K562 (cell line): ENCODE results near the gene KCNS1. TPM values are rescaled to one million over a fixed set of nuclear protein-coding genes. Genes with fewer than 3 reads are reported as not detected.

Source experiments
- ATAC-seq: fragments of 200-7000 bp; cut with Tn5 transposase; 3 replicates; pipeline ENCODE4 v1.9.1; 2020; ENCODE audit warnings: moderate library complexity
- BruUV-seq: library from RNA; stranded (reverse); fragments of 400-500 nt; replicated peaks from 2 replicates; lab custom pipeline; 2021; lab: Mats Ljungman, UMichigan
- CTCF ChIA-PET: fragments of 300-600 bp; formaldehyde crosslinking; extraction: SDS; loops from one replicate; lab custom pipeline; 2021; ENCODE audit warnings: low intra/inter-chr PET ratio; lab: Yijun Ruan, JAX
- POLR2A ChIA-PET: fragments of 300-600, 350-650 bp; sonication (Branson Sonifier 250); formaldehyde crosslinking; extraction: SDS; loops from one replicate; lab custom pipeline; 2021; ENCODE audit warnings: antibody characterized with exemption, inconsistent platforms; lab: Yijun Ruan, JAX
- DNase-seq, 4 experiments: peaks; one replicate each; pipeline versions ENCODE4 v3.0.0 to v3.0.0-alpha.2; 2011 to 2018; ENCODE audit warnings: low spot score in 3 of 4, mixed read lengths in 3 of 4; ENCODE audit errors: extremely low read depth in 1 of 4
- FAIRE-seq: peaks from 2 replicates; lab custom pipeline; 2011; peaks lifted over from hg19 to GRCh38; lab: Jason Lieb, UNC
- H2AFZ ChIP-seq: 2 replicates; pipeline ENCODE4 v1.6.0; 2011; ENCODE audit warnings: low read depth, low read length, control low read depth, inconsistent platforms
- H3K27ac ChIP-seq: fragments of 200-600 bp; 3 replicates; pipeline ENCODE4 v1.8.0; 2011; ENCODE audit warnings: low read depth, mild to moderate bottlenecking, control low read depth, inconsistent platforms, low read length, moderate library complexity, mixed read lengths; ENCODE audit errors: extremely low read depth
- H3K27me3 ChIP-seq, 2 experiments: fragments of 300-600 bp in 1 of 2; 2 replicates in 1 of 2; 3 replicates in 1 of 2; pipeline versions ENCODE4 v1.6.0 to v1.8.0; 2011; ENCODE audit warnings: inconsistent platforms in 2 of 2, low read length in 2 of 2, mild to moderate bottlenecking in 1 of 2, mixed read lengths in 1 of 2, moderate library complexity in 1 of 2; ENCODE audit not compliant: control insufficient read depth in 2 of 2, insufficient read depth in 2 of 2
- H3K36me3 ChIP-seq: fragments of 300-600 bp; 3 replicates; pipeline ENCODE4 v1.8.0; 2011; ENCODE audit warnings: mild to moderate bottlenecking, low read length, inconsistent platforms; ENCODE audit not compliant: control insufficient read depth, insufficient read depth
- H3K4me1 ChIP-seq, 2 experiments: fragments of 200-600 bp in 1 of 2; replicated peaks in 1 of 2; 2 replicates in 1 of 2; 3 replicates in 1 of 2; pipeline versions ENCODE4 v1.5.1 to v1.8.0; 2011; ENCODE audit warnings: inconsistent platforms in 2 of 2, low read length in 2 of 2, mild to moderate bottlenecking in 1 of 2, mixed read lengths in 1 of 2, moderate library complexity in 1 of 2; ENCODE audit not compliant: control insufficient read depth in 2 of 2, insufficient read depth in 2 of 2
- H3K4me2 ChIP-seq: 2 replicates; pipeline ENCODE4 v1.6.1; 2011; ENCODE audit warnings: low read length, control low read depth, inconsistent platforms, mixed read lengths; ENCODE audit not compliant: insufficient read depth
- H3K4me3 ChIP-seq: fragments of 200-600 bp; sonication (generic), shearing (Covaris generic); 2 replicates; pipeline ENCODE4 v1.5.1; 2016; ENCODE audit warnings: control low read depth, inconsistent platforms
- H3K79me2 ChIP-seq: fragments of 200-600 bp; 3 replicates; pipeline ENCODE4 v1.8.0; 2011; ENCODE audit warnings: low read length, inconsistent platforms; ENCODE audit not compliant: control insufficient read depth, insufficient read depth
- H3K9ac ChIP-seq, 2 experiments: 2 replicates each; pipeline versions ENCODE4 v1.6.0 to v1.6.1; 2011; ENCODE audit warnings: low read depth in 2 of 2, low read length in 2 of 2, control low read depth in 1 of 2, inconsistent platforms in 1 of 2, mild to moderate bottlenecking in 1 of 2, mixed read lengths in 1 of 2; ENCODE audit not compliant: insufficient read depth in 1 of 2
- H3K9me1 ChIP-seq: one replicate; pipeline ENCODE4 v1.6.0; 2011; ENCODE audit warnings: inconsistent platforms, mild to moderate bottlenecking, low read length, moderate library complexity; ENCODE audit not compliant: control insufficient read depth, insufficient read depth
- H3K9me3 ChIP-seq: replicated peaks from 2 replicates; pipeline ENCODE4 v1.5.1; 2011; ENCODE audit warnings: low read depth, low read length, inconsistent platforms; ENCODE audit not compliant: control insufficient read depth, insufficient read depth
- H4K20me1 ChIP-seq: replicated peaks from 2 replicates; pipeline ENCODE4 v1.6.1; 2011; ENCODE audit warnings: low read length, inconsistent platforms, mixed read lengths; ENCODE audit not compliant: control insufficient read depth, insufficient read depth
- BACH1 ChIP-seq: fragments of 200-800 bp; sonication (Bioruptor generic); IDR thresholded peaks from 2 replicates; pipeline ENCODE4 v1.6.1; 2016; ENCODE audit warnings: missing genetic modification characterization, missing compliant biosample characterization
- CC2D1A ChIP-seq: fragments of 450-650 bp; IDR thresholded peaks from 2 replicates; pipeline ENCODE4 v1.6.1; 2017; ENCODE audit warnings: mild to moderate bottlenecking
- EGR1 ChIP-seq: fragments of 450-650 bp; conservative IDR thresholded peaks from 2 replicates; pipeline ENCODE4 v1.6.1; 2017; ENCODE audit warnings: mild to moderate bottlenecking
- KLF6 ChIP-seq: fragments of 250-450 bp; sonication (Bioruptor Pico); IDR thresholded peaks from 2 replicates; pipeline ENCODE4 v1.4.0; 2020; ENCODE audit warnings: mild to moderate bottlenecking, moderate library complexity, borderline replicate concordance
- NBN ChIP-seq: fragments of 450-650 bp; IDR thresholded peaks from 2 replicates; pipeline ENCODE4 v1.6.1; 2016; ENCODE audit warnings: low read depth, mild to moderate bottlenecking
- SMARCE1 ChIP-seq: fragments of 450-650 bp; IDR thresholded peaks from 2 replicates; pipeline ENCODE4 v1.7.1; 2016; ENCODE audit warnings: mild to moderate bottlenecking
- ZNF408 ChIP-seq: fragments of 250-450 bp; sonication (Bioruptor Pico); IDR thresholded peaks from 2 replicates; pipeline ENCODE4 v1.4.0; 2020; ENCODE audit warnings: low read depth, mild to moderate bottlenecking, moderate library complexity
- WGBS: fragments of 100-300 bp; shearing (Covaris generic); methylation state at CpG from one replicate; pipeline ENCODE4 v1.1.6; 2016; ENCODE audit warnings: low coverage, mixed read lengths; ENCODE audit not compliant: insufficient coverage; ENCODE audit errors: missing lambda C conversion rate; 5-methylcytosine and 5-hydroxymethylcytosine counted together
- in situ Hi-C: fragments of 300-500 bp; cut with MboI; formaldehyde crosslinking; loops from 4 replicates; pipeline ENCODE4 v1.15.0; 2018; ENCODE audit warnings: inconsistent platforms, mixed read lengths
- intact Hi-C: fragments of 100-400 bp; cut with micrococcal nuclease; formaldehyde crosslinking; loops from 2 replicates; pipeline ENCODE4 v1.14.2; 2022
- polyA plus RNA-seq, 8 experiments: library from polyadenylated mRNA; depleted of rRNA in 4 of 8; stranded (reverse) in 5 of 8; unstranded in 3 of 8; fragments of >200 nt; fragmentation: Nextera tagmentation in 2 of 8; fragmentation: Illumina TruSeq in 1 of 8; extraction: Ambion mirVana in 2 of 8; extraction: Trizol in 1 of 8; gene quantifications; 2 replicates each; pipeline versions ENCODE4 v1.2.1 to v1.2.3, GENCODE V29; 2011 to 2014; ENCODE audit warnings: inconsistent platforms in 1 of 8, missing spikeins in 1 of 8
- total RNA-seq, 7 experiments: library from RNA; depleted of rRNA in 6 of 7; stranded (reverse); fragments of >200 nt in 6 of 7; fragmentation: Illumina TruSeq in 2 of 7; extraction: Trizol in 2 of 7; gene quantifications; 2 replicates each; pipeline versions ENCODE4 v1.2.1 to v1.2.3, GENCODE V29; 2011 to 2021; ENCODE audit warnings: low replicate concordance in 1 of 7
- TF ChIP-seq, protein P1 (sequence below): fragments of 250-450 bp; sonication (Bioruptor Pico); IDR thresholded peaks from 2 replicates; pipeline ENCODE4 v1.5.0; 2021; ENCODE audit warnings: mild to moderate bottlenecking, moderate library complexity
- TF ChIP-seq, protein P2 (sequence below): fragments of 250-450 bp; sonication (Bioruptor Pico); IDR thresholded peaks from 2 replicates; pipeline ENCODE4 v1.8.0; 2022; ENCODE audit warnings: moderate library complexity, mild to moderate bottlenecking, inconsistent platforms
- TF ChIP-seq, protein P3 (sequence below): sonication (generic); formaldehyde crosslinking; IDR thresholded peaks from 2 replicates; pipeline ENCODE4 v1.8.0; 2023; ENCODE audit warnings: missing genetic modification reagents, mild to moderate bottlenecking, borderline replicate concordance
- TF ChIP-seq, protein P4 (sequence below): IDR thresholded peaks from 2 replicates; pipeline ENCODE4 v1.6.1; 2014; ENCODE audit warnings: antibody characterized with exemption
- TF ChIP-seq, protein P5 (sequence below): sonication (generic); formaldehyde crosslinking; IDR thresholded peaks from 2 replicates; pipeline ENCODE4 v1.9.0; 2022; ENCODE audit warnings: mild to moderate bottlenecking, missing genetic modification reagents

The KCNS1 gene
- total and polyA plus RNA-seq, 9 of the 15 experiments (the other 6 are each of a cell fraction or from before 2014, with no cell fraction given), result not detected

DNA sequence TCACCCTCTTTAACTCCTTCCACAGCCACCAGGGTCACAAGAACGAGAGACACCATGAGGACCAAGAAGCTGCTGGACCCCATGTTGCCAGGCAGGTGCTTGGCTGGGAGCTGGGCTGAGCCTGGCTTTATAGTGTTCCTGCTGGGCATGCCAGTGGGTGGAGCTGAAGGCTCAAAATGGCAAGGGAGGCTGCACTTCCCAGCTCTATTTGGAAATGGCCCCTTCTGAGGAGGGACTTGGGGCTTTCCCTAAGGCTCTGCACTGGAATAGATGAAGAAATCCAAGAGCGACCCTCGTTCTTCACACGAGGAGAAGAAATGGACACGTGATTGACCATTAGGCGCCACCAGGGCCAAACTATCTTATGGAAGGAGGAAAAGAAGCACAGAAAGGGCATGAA, 23.4 kb upstream of the KCNS1 start, which contains the start of gene WFDC12:
Gene WFDC12, minus strand, starts transcription at position 101 of the 400 bp plus-strand sequence. Its CDS starts 18 bp downstream, at position 83.
- ChIA-PET CTCF (no interaction called here), POLR2A (interaction anchor here (0.9 to 1.0 kb wide), 2 partner anchors 9 to 10 kb away, joined by 3 to 6 read pairs; no protein-coding TSS in a partner anchor)
- BruUV-seq, result no TSS peak
- TF ChIP-seq, protein P1, sequence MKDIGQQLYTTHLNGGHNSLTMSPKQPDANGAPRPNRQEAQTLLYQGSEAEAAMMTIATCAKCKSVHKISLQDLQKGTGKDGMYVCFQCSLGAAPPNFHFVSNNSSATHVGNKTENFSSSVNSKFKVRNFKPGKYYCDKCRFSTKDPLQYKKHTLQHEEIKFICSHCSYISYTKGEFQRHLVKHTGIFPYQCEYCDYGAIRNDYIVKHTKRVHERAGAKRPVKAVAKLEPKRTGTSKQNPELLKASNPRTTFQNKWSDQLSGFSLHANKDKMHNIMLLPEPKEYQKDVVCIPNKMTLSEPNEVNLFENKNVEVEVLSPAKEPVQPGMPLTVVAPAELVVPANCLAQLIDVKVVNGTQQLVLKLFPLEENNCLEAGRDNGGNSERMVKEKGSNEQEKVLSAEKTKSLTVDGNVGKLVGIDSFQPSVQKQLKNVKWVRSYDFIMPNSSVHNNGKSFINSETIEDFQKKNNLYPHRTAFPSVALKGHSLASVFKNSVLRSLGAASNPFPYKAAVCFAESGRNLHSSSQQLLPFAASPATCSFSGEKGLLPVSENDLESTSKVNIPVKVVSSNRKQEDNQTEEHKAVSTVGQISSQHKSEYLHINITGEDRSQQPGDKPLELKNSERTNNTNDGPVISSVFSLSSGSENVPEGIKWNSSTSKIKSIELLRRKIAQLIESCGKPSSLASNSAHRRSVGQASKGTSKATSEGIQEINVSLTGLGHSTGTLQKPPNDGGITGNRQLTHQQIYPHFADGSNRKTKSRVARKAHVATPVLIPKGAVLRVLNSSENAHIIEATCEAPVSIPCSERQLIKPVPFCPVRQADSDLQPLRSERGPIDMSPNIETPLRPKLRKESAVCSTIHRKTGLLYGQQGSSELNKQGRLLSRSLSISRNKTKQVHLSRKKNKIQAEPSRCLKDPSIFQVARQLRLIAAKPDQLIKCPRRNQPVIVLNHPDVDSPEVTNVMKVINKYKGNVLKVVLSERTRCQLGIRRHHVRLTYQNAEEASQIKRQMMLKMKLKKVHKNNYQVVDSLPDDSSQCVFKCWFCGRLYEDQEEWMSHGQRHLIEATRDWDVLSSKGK (CRISPR knock-in tag), result no peak
- TF ChIP-seq SMARCE1 (no peak), EGR1 (no peak), ZNF408 (CRISPR knock-in tag) (no peak), BACH1 (tag) (no peak), CC2D1A (no peak), KLF6 (CRISPR knock-in tag) (no peak), NBN (no peak)
- TF ChIP-seq, protein P2, sequence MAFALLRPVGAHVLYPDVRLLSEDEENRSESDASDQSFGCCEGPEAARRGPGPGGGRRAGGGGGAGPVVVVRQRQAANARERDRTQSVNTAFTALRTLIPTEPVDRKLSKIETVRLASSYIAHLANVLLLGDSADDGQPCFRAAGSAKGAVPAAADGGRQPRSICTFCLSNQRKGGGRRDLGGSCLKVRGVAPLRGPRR (CRISPR knock-in tag), result no peak
- TF ChIP-seq, protein P3, sequence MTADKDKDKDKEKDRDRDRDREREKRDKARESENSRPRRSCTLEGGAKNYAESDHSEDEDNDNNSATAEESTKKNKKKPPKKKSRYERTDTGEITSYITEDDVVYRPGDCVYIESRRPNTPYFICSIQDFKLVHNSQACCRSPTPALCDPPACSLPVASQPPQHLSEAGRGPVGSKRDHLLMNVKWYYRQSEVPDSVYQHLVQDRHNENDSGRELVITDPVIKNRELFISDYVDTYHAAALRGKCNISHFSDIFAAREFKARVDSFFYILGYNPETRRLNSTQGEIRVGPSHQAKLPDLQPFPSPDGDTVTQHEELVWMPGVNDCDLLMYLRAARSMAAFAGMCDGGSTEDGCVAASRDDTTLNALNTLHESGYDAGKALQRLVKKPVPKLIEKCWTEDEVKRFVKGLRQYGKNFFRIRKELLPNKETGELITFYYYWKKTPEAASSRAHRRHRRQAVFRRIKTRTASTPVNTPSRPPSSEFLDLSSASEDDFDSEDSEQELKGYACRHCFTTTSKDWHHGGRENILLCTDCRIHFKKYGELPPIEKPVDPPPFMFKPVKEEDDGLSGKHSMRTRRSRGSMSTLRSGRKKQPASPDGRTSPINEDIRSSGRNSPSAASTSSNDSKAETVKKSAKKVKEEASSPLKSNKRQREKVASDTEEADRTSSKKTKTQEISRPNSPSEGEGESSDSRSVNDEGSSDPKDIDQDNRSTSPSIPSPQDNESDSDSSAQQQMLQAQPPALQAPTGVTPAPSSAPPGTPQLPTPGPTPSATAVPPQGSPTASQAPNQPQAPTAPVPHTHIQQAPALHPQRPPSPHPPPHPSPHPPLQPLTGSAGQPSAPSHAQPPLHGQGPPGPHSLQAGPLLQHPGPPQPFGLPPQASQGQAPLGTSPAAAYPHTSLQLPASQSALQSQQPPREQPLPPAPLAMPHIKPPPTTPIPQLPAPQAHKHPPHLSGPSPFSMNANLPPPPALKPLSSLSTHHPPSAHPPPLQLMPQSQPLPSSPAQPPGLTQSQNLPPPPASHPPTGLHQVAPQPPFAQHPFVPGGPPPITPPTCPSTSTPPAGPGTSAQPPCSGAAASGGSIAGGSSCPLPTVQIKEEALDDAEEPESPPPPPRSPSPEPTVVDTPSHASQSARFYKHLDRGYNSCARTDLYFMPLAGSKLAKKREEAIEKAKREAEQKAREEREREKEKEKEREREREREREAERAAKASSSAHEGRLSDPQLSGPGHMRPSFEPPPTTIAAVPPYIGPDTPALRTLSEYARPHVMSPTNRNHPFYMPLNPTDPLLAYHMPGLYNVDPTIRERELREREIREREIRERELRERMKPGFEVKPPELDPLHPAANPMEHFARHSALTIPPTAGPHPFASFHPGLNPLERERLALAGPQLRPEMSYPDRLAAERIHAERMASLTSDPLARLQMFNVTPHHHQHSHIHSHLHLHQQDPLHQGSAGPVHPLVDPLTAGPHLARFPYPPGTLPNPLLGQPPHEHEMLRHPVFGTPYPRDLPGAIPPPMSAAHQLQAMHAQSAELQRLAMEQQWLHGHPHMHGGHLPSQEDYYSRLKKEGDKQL (CRISPR knock-in tag), result no peak
- TF ChIP-seq, protein P4, sequence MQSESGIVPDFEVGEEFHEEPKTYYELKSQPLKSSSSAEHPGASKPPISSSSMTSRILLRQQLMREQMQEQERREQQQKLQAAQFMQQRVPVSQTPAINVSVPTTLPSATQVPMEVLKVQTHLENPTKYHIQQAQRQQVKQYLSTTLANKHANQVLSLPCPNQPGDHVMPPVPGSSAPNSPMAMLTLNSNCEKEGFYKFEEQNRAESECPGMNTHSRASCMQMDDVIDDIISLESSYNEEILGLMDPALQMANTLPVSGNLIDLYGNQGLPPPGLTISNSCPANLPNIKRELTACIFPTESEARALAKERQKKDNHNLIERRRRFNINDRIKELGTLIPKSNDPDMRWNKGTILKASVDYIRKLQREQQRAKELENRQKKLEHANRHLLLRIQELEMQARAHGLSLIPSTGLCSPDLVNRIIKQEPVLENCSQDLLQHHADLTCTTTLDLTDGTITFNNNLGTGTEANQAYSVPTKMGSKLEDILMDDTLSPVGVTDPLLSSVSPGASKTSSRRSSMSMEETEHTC, result no peak
- TF ChIP-seq, protein P5, sequence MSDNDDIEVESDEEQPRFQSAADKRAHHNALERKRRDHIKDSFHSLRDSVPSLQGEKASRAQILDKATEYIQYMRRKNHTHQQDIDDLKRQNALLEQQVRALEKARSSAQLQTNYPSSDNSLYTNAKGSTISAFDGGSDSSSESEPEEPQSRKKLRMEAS (CRISPR knock-in tag), result no peak

More for the DNA sequence above, 23.4 kb upstream of the KCNS1 start, which contains the start of gene WFDC12:
- H3K27me3 ChIP-seq, result peaks cover 10 to 16% of the 10 kb centered on the region in 2 experiments
- intact Hi-C loops, result no loop called here
- H3K27ac ChIP-seq, result no peak within 1 kb of the TSS
- in situ Hi-C loops, result no loop called here
- no peaks in the 10 kb centered on the region for H3K9me1 ChIP-seq
- ATAC-seq (no peak), FAIRE-seq (no peak), DNase-seq (no peak)
- no peaks in the 10 kb centered on the region for H4K20me1 ChIP-seq
- no peaks in the 10 kb centered on the region for H3K79me2 ChIP-seq
- no peak within 1 kb of the TSS for H3K9ac ChIP-seq
- H2AFZ ChIP-seq, result no peak within 1 kb of the TSS
- 0% methylated on average over 6 of the region's 6 CpGs for WGBS
- H3K4me1 ChIP-seq, result no peaks in the 10 kb centered on the region
- H3K36me3 ChIP-seq, result no peaks in the 10 kb centered on the region
- H3K4me2 ChIP-seq, result no peak within 1 kb of the TSS
- H3K4me3 ChIP-seq, result no peak within 1 kb of the TSS
- no peaks in the 10 kb centered on the region for H3K9me3 ChIP-seq
